ENCODE measurements around the gene ANAPC7. TPM values are rescaled to one million over a fixed set of nuclear protein-coding genes. Genes with fewer than 3 reads are reported as not detected.

Gene ANAPC7
- total RNA-seq, 1 experiment from 2014 or later, result 144 TPM

DNA sequence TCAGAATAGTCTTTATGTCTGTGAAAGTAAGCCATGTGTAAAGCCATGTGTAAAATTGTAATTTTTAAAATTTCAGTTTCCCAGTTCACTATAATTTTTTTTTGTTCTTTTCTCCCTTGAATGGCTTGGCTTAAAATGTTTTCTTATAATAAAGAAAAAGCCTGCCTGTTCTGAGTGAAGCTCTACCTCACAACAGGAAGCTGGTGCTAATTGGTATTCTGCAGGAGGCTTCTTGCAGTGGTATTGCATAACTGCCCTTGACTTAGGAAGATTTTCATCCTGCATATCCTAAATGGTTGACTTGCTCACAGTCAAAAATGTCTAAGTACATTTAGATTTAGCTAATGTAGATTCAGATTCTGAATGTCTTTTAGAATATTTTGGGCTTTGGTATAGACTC is 73.0 kb downstream of the ANAPC7 start:
- Histone ChIP-seq H3K9me3 (ENCODE audit: low read depth, low read length, poor library complexity, severe bottlenecking) (no peaks in the 10 kb centered on the region), H3K36me3 (ENCODE audit: insufficient read depth, low read length, poor library complexity, severe bottlenecking) (peaks cover 86% of the 10 kb centered on the region), H3K27ac (ENCODE audit: low read depth, low read length, poor library complexity, severe bottlenecking) (peak overlapping the region; percentile 86), H3K4me1 (ENCODE audit: insufficient read depth, low read length, poor library complexity, severe bottlenecking) (peaks cover 34% of the 10 kb centered on the region), H3K4me3 (ENCODE audit: low read depth, low read length, poor library complexity, severe bottlenecking) (peak overlapping the region; percentile 2), H3K27me3 (replicated peaks; ENCODE audit: insufficient read depth, low read depth, low read length, poor library complexity) (no peaks in the 10 kb centered on the region)
- intact Hi-C loops (cut with micrococcal nuclease; ENCODE audit: unreplicated experiment), result no loop called here
- TF ChIP-seq, protein P1, sequence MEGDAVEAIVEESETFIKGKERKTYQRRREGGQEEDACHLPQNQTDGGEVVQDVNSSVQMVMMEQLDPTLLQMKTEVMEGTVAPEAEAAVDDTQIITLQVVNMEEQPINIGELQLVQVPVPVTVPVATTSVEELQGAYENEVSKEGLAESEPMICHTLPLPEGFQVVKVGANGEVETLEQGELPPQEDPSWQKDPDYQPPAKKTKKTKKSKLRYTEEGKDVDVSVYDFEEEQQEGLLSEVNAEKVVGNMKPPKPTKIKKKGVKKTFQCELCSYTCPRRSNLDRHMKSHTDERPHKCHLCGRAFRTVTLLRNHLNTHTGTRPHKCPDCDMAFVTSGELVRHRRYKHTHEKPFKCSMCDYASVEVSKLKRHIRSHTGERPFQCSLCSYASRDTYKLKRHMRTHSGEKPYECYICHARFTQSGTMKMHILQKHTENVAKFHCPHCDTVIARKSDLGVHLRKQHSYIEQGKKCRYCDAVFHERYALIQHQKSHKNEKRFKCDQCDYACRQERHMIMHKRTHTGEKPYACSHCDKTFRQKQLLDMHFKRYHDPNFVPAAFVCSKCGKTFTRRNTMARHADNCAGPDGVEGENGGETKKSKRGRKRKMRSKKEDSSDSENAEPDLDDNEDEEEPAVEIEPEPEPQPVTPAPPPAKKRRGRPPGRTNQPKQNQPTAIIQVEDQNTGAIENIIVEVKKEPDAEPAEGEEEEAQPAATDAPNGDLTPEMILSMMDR (conservative IDR thresholded peaks at IDR 0.05; ENCODE audit: low read depth, low read length), result no peak
- TF ChIP-seq EZH2 (IDR thresholded peaks at IDR 0.05; ENCODE audit: borderline replicate concordance, low read depth, low read length, poor library complexity, severe bottlenecking), result no peak
- POLR2A ChIA-PET (ENCODE audit: low non-redundant PET), result interaction anchor here (0.6 to 0.8 kb wide), 2 partner anchors 19 to 41 kb away, joined by 3 read pairs; no protein-coding TSS in a partner anchor
- no TSS peak for BruUV-seq (replicated peaks)
- CTCF ChIA-PET, result interaction anchor here (0.5 to 0.7 kb wide), 2 partner anchors 45 to 101 kb away, joined by 3 to 4 read pairs; no protein-coding TSS in a partner anchor
- peak; percentile 89 for DNase-seq (ENCODE audit: low spot score)

DNA sequence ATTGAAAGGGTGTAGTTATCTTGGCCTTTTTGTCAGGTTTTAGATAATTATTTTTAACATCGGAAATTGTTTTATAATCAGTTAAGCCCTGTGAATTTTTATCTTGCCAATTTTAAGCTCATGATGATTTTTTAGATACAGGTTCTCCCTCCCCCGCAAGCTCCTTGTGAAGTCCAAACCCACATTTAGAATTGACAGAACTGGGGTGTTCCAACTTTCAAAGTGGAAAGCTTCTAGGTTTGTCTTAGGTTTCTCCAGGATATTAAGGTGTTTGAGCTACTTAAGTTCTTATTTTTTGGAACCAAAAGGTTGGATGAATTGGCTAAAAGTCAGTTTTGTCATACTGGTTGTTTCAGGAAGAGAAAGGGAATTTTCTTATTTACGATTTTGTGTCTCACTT is 73.4 kb downstream of the ANAPC7 start:
- no peaks in the 10 kb centered on the region for H3K27me3 ChIP-seq (replicated peaks; ENCODE audit: insufficient read depth, low read depth, low read length, poor library complexity)
- intact Hi-C loops (cut with micrococcal nuclease; ENCODE audit: unreplicated experiment), result no loop called here
- peaks cover 86% of the 10 kb centered on the region for H3K36me3 ChIP-seq (ENCODE audit: insufficient read depth, low read length, poor library complexity, severe bottlenecking)
- peak overlapping the region; percentile 2 for H3K4me3 ChIP-seq (ENCODE audit: low read depth, low read length, poor library complexity, severe bottlenecking)
- H3K9me3 ChIP-seq (ENCODE audit: low read depth, low read length, poor library complexity, severe bottlenecking), result no peaks in the 10 kb centered on the region
- no peak for TF ChIP-seq EZH2 (IDR thresholded peaks at IDR 0.05; ENCODE audit: borderline replicate concordance, low read depth, low read length, poor library complexity, severe bottlenecking)
- TF ChIP-seq, protein P1 (conservative IDR thresholded peaks at IDR 0.05; ENCODE audit: low read depth, low read length), result no peak
- peak overlapping the region; percentile 86 for H3K27ac ChIP-seq (ENCODE audit: low read depth, low read length, poor library complexity, severe bottlenecking)
- no TSS peak for BruUV-seq (replicated peaks)
- ChIA-PET CTCF (interaction anchor here (0.5 to 0.7 kb wide), 2 partner anchors 45 to 101 kb away, joined by 3 to 4 read pairs; no protein-coding TSS in a partner anchor), POLR2A (ENCODE audit: low non-redundant PET) (interaction anchor here (0.6 to 0.8 kb wide), 2 partner anchors 20 to 41 kb away, joined by 3 read pairs; no protein-coding TSS in a partner anchor)
- DNase-seq (ENCODE audit: low spot score), result no peak
- peaks cover 34% of the 10 kb centered on the region for H3K4me1 ChIP-seq (ENCODE audit: insufficient read depth, low read length, poor library complexity, severe bottlenecking)

DNA sequence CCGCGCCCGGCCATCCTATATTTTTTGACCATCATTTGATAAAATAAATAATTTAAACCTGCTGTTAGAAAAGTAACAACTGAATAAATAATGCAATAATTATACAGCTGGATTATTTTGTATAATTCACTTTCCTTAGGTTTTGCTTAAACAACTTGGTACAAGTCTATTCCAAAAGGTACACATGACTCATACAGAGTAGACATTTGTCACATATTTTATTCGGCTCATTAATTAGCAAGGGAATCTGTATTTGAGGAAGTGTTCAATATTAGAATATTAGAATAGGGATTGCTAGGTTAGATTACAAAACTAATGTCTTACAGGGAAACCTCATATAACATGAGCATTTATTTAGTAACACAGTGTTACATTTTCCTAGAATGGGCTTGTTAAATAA is 73.8 kb downstream of the ANAPC7 start:
- BruUV-seq (replicated peaks), result no TSS peak
- peak overlapping the region; percentile 86 for H3K27ac ChIP-seq (ENCODE audit: low read depth, low read length, poor library complexity, severe bottlenecking)
- intact Hi-C loops (cut with micrococcal nuclease; ENCODE audit: unreplicated experiment), result no loop called here
- CTCF ChIA-PET, result interaction anchor here (0.7 kb wide), 1 partner anchor 102 kb away, joined by 3 read pairs; no protein-coding TSS in a partner anchor
- H3K36me3 ChIP-seq (ENCODE audit: insufficient read depth, low read length, poor library complexity, severe bottlenecking), result peaks cover 86% of the 10 kb centered on the region
- no peaks in the 10 kb centered on the region for H3K27me3 ChIP-seq (replicated peaks; ENCODE audit: insufficient read depth, low read depth, low read length, poor library complexity)
- POLR2A ChIA-PET (ENCODE audit: low non-redundant PET), result interaction anchor here (0.6 kb wide), 1 partner anchor 42 kb away, joined by 3 read pairs; no protein-coding TSS in a partner anchor
- no peak for DNase-seq (ENCODE audit: low spot score)
- TF ChIP-seq EZH2 (IDR thresholded peaks at IDR 0.05; ENCODE audit: borderline replicate concordance, low read depth, low read length, poor library complexity, severe bottlenecking), result no peak
- TF ChIP-seq, protein P1 (conservative IDR thresholded peaks at IDR 0.05; ENCODE audit: low read depth, low read length), result no peak
- H3K4me3 ChIP-seq (ENCODE audit: low read depth, low read length, poor library complexity, severe bottlenecking), result no peak overlapping the region
- no peaks in the 10 kb centered on the region for H3K9me3 ChIP-seq (ENCODE audit: low read depth, low read length, poor library complexity, severe bottlenecking)
- H3K4me1 ChIP-seq (ENCODE audit: insufficient read depth, low read length, poor library complexity, severe bottlenecking), result peaks cover 34% of the 10 kb centered on the region

Other genes with a start within 250 kb of the ANAPC7 start
- gene ATP2A2, start 122.5 kb downstream of the ANAPC7 start, total RNA-seq (2021), result 296 and 333 TPM in 2 replicates
- gene ARPC3, start 46.6 kb upstream of the ANAPC7 start, total RNA-seq (2021), result 234 and 235 TPM in 2 replicates
- gene GPN3, start 64.5 kb upstream of the ANAPC7 start, total RNA-seq (2021), result 51.4 and 52.7 TPM in 2 replicates
- 14.0 and 17.5 TPM in 2 replicates for gene FAM216A, start 65.1 kb upstream of the ANAPC7 start, total RNA-seq (2021)
- 147 and 150 TPM in 2 replicates for gene VPS29, start 98.4 kb upstream of the ANAPC7 start, total RNA-seq (2021)
- 0.28 TPM in 1 of 2 replicates, not detected in the other for gene RAD9B, start 98.6 kb upstream of the ANAPC7 start, total RNA-seq (2021)
- gene PPTC7, start 179.6 kb upstream of the ANAPC7 start, total RNA-seq (2021), result 27.5 and 30.9 TPM in 2 replicates
- gene TCTN1, start 210.4 kb upstream of the ANAPC7 start, total RNA-seq (2021), result 38.8 TPM in 2 replicates